Measurements from ENCODE around the gene MFSD2A. TPM values are rescaled to one million over a fixed set of nuclear protein-coding genes. Genes with fewer than 3 reads are reported as not detected.

MFSD2A gene
- 18.2 and 19.9 TPM in 2 replicates for total RNA-seq (2021)
- long read RNA-seq, transcript MFSD2A-202 (14 exons, 2,154 nt): major isoform, 136 of 184 reads
- long read RNA-seq, partial matches to known transcripts: 3 of 184 reads
- long read RNA-seq, other reads (novel, unspliced or antisense): 44 of 184 reads

GRCh38 chr1:39954870-39955546 is at the start of gene MFSD2A:
Gene MFSD2A, plus strand, starts transcription at chr1:39955145. Its CDS starts 148 bp downstream, at chr1:39955293.
- Mint-ChIP-seq H3K27me3 (ENCODE audit: low read depth) (peaks cover 43% of the 10 kb centered on the region), H3K4me3 (peak within 1 kb of the TSS; percentile 90 to 95), H3K27ac (peak within 1 kb of the TSS in 1 of 3 experiments; percentile 71; a peak in 1 of 7 replicates), H3K4me1 (peaks cover 14 to 16% of the 10 kb centered on the region in 2 experiments), H3K9me3 (peaks cover 3 to 6% of the 10 kb centered on the region in 2 experiments; a peak in 1 of 5 replicates), H3K36me3 (ENCODE audit: insufficient read depth in 1 of 3, low read depth in 3 of 3) (peaks cover 15 to 26% (median 17%) of the 10 kb centered on the region in 3 experiments; a peak in 6 of 7 replicates)
- H3K4me2 ChIP-seq (ENCODE audit: insufficient read depth, insufficient read length, low read length): peak within 1 kb of the TSS; percentile 54
- no peak within 1 kb of the TSS for H2AK5ac ChIP-seq (ENCODE audit: insufficient read length, low read length)
- no peak within 1 kb of the TSS for H4K91ac ChIP-seq (ENCODE audit: insufficient read length, low read depth, low read length)
- no peaks in the 10 kb centered on the region; the same call in 1 of the 2 replicates for H3K79me2 ChIP-seq (ENCODE audit: insufficient read depth, low read length)
- H3K23ac ChIP-seq (ENCODE audit: insufficient read length, low read depth, low read length): no peak within 1 kb of the TSS
- no peaks in the 10 kb centered on the region for H3K79me1 ChIP-seq (ENCODE audit: insufficient read depth, low read depth, low read length, poor library complexity, severe bottlenecking)
- no peak within 1 kb of the TSS for H3K27ac ChIP-seq (ENCODE audit: insufficient read length, low read depth, low read length)
- DNase-seq: peak; percentile 95
- H4K5ac ChIP-seq (ENCODE audit: insufficient read length, low read depth, low read length): no peak within 1 kb of the TSS
- H4K8ac ChIP-seq (replicated peaks; ENCODE audit: insufficient read length, low read depth, low read length): no peak within 1 kb of the TSS
- H3K4ac ChIP-seq (ENCODE audit: low read depth, low read length): no peak within 1 kb of the TSS
- H2BK120ac ChIP-seq (ENCODE audit: low read depth, low read length, poor library complexity, severe bottlenecking): no peak within 1 kb of the TSS
- no peaks in the 10 kb centered on the region; the same call in 1 of the 2 replicates for H3K27me3 ChIP-seq (ENCODE audit: insufficient read depth, low read length)
- H3K18ac ChIP-seq (ENCODE audit: insufficient read length, low read depth, low read length): peak within 1 kb of the TSS; percentile 13
- no peaks in the 10 kb centered on the region for H3K4me1 ChIP-seq (ENCODE audit: insufficient read depth, low read length)
- no peak within 1 kb of the TSS for H2BK15ac ChIP-seq (ENCODE audit: low read depth, low read length)
- H3K23me2 ChIP-seq (ENCODE audit: insufficient read length, low read depth, low read length, poor library complexity, severe bottlenecking): peaks cover 11% of the 10 kb centered on the region
- peak within 1 kb of the TSS; percentile 21 for H3K9ac ChIP-seq (ENCODE audit: extremely low read depth, insufficient read length, low read length)
- no peak within 1 kb of the TSS for H3K56ac ChIP-seq (ENCODE audit: insufficient read length, low read depth, low read length)
- no peak within 1 kb of the TSS for H2BK5ac ChIP-seq (ENCODE audit: insufficient read length, low read length)
- peak within 1 kb of the TSS; percentile 45; the same call in 1 of the 2 replicates for H3K14ac ChIP-seq (ENCODE audit: insufficient read depth, low read length)
- no peak within 1 kb of the TSS for H3T11ph ChIP-seq (ENCODE audit: low read length)
- TF ChIP-seq, protein P1, sequence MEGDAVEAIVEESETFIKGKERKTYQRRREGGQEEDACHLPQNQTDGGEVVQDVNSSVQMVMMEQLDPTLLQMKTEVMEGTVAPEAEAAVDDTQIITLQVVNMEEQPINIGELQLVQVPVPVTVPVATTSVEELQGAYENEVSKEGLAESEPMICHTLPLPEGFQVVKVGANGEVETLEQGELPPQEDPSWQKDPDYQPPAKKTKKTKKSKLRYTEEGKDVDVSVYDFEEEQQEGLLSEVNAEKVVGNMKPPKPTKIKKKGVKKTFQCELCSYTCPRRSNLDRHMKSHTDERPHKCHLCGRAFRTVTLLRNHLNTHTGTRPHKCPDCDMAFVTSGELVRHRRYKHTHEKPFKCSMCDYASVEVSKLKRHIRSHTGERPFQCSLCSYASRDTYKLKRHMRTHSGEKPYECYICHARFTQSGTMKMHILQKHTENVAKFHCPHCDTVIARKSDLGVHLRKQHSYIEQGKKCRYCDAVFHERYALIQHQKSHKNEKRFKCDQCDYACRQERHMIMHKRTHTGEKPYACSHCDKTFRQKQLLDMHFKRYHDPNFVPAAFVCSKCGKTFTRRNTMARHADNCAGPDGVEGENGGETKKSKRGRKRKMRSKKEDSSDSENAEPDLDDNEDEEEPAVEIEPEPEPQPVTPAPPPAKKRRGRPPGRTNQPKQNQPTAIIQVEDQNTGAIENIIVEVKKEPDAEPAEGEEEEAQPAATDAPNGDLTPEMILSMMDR (conservative IDR thresholded peaks at IDR 0.05): no peak
- no peak within 1 kb of the TSS for H2BK12ac ChIP-seq (ENCODE audit: insufficient read length, low read depth, low read length)
- H2BK20ac ChIP-seq (ENCODE audit: low read depth, low read length, poor library complexity, severe bottlenecking): no peak within 1 kb of the TSS
- no CpG with 5 or more reads among the region's 62 CpGs for whole genome bisulfite sequencing (ENCODE audit: extremely low coverage, insufficient read length, low lambda C conversion rate)
- no peak within 1 kb of the TSS for H2AFZ ChIP-seq (ENCODE audit: low read length)
- H4K20me1 ChIP-seq (ENCODE audit: control insufficient read depth, insufficient read depth, insufficient read length): no peaks in the 10 kb centered on the region
- no peaks in the 10 kb centered on the region for H3K9me3 ChIP-seq (ENCODE audit: control insufficient read depth, low read depth, low read length)

All from H9 (cell line).